HEK293 (cell line): Measurements from ENCODE around the gene RNMT.
"Not testable (repeated sequence)": the region's sequence is repeated elsewhere in the genome, so short reads cannot be mapped to it uniquely, and the experiment has no call there.

ENCODE experiments used
- CTCF ChIA-PET: fragments of 350-600 bp; formaldehyde crosslinking; extraction: SDS; loops from one replicate; lab custom pipeline; 2021; ENCODE audit warnings: antibody characterized with exemption; lab: Yijun Ruan, JAX
- POLR2A ChIA-PET: fragments of 300-600 bp; formaldehyde crosslinking; extraction: SDS; loops from one replicate; lab custom pipeline; 2020; ENCODE audit warnings: antibody characterized with exemption, inconsistent platforms; lab: Yijun Ruan, JAX
- H3K27ac ChIP-seq: fragments of 200-500 bp; sonication (Bioruptor generic); 2 replicates; pipeline ENCODE4 v1.5.1; 2014; ENCODE audit warnings: low read depth, low read length, control low read depth, inconsistent platforms; ENCODE audit errors: extremely low read depth
- H3K36me3 ChIP-seq, 2 experiments: fragments of 200-500 bp in 1 of 2; sonication (Bioruptor generic) in 1 of 2; 1 replicate in 1 of 2; 2 replicates in 1 of 2; pipeline ENCODE4 v1.5.1; 2014 to 2017; ENCODE audit warnings: inconsistent platforms in 2 of 2, low read length in 2 of 2; ENCODE audit not compliant: control insufficient read depth in 2 of 2, insufficient read depth in 1 of 2
- H3K4me1 ChIP-seq: fragments of 200-500 bp; sonication (Bioruptor generic); 2 replicates; pipeline ENCODE4 v1.5.1; 2014; ENCODE audit warnings: mild to moderate bottlenecking, low read length, inconsistent platforms; ENCODE audit not compliant: control insufficient read depth, insufficient read depth
- H3K4me3 ChIP-seq: 2 replicates; pipeline ENCODE4 v1.5.1; 2011; ENCODE audit warnings: low read depth, mild to moderate bottlenecking, control low read depth, low read length, moderate library complexity
- H3K9me3 ChIP-seq: fragments of 200-500 bp; sonication (Bioruptor generic); 2 replicates; pipeline ENCODE4 v1.5.1; 2014; ENCODE audit warnings: low read depth, low read length, inconsistent platforms; ENCODE audit not compliant: control insufficient read depth, insufficient read depth
- MYNN ChIP-seq: fragments of 450-650 bp; formaldehyde crosslinking; IDR thresholded peaks from 2 replicates; pipeline ENCODE4 v1.5.1; 2016; ENCODE audit warnings: missing biosample characterization, missing genetic modification characterization, borderline replicate concordance
- REPIN1 ChIP-seq: fragments of 450-650 bp; formaldehyde crosslinking; IDR thresholded peaks from 2 replicates; pipeline ENCODE4 v1.5.1; 2017; ENCODE audit warnings: missing biosample characterization, missing genetic modification characterization, low read depth
- ZBTB20 ChIP-seq: fragments of 450-650 bp; formaldehyde crosslinking; IDR thresholded peaks from 2 replicates; pipeline ENCODE4 v1.5.1; 2016; ENCODE audit warnings: missing biosample characterization, missing genetic modification characterization
- ZNF132 ChIP-seq: fragments of 450-650 bp; formaldehyde crosslinking; IDR thresholded peaks from 2 replicates; pipeline ENCODE4 v1.5.1; 2017; ENCODE audit warnings: missing biosample characterization, missing genetic modification characterization, borderline replicate concordance
- ZNF146 ChIP-seq: fragments of 450-650 bp; formaldehyde crosslinking; IDR thresholded peaks from 2 replicates; pipeline ENCODE4 v1.5.1; 2016; ENCODE audit warnings: missing biosample characterization, missing genetic modification characterization
- ZNF184 ChIP-seq: fragments of 450-650 bp; IDR thresholded peaks from 2 replicates; pipeline ENCODE4 v1.5.1; 2018; ENCODE audit warnings: missing biosample characterization, mild to moderate bottlenecking, missing genetic modification characterization
- ZNF211 ChIP-seq: fragments of 450-650 bp; formaldehyde crosslinking; IDR thresholded peaks from 2 replicates; pipeline ENCODE4 v1.5.1; 2016; ENCODE audit warnings: low read depth, missing biosample characterization, missing genetic modification characterization
- ZNF549 ChIP-seq: fragments of 450-650 bp; IDR thresholded peaks from 2 replicates; pipeline ENCODE4 v1.5.1; 2018; ENCODE audit warnings: missing biosample characterization, missing genetic modification characterization, mild to moderate bottlenecking, inconsistent platforms, moderate library complexity
- ZNF600 ChIP-seq: fragments of 450-650 bp; formaldehyde crosslinking; IDR thresholded peaks from 2 replicates; pipeline ENCODE4 v1.5.1; 2016; ENCODE audit warnings: missing biosample characterization, missing genetic modification characterization
- ZNF654 ChIP-seq: fragments of 450-650 bp; formaldehyde crosslinking; IDR thresholded peaks from 2 replicates; pipeline ENCODE4 v1.5.1; 2016; ENCODE audit warnings: low read depth, missing biosample characterization, missing genetic modification characterization
- ZNF707 ChIP-seq: fragments of 450-650 bp; formaldehyde crosslinking; IDR thresholded peaks from 2 replicates; pipeline ENCODE4 v1.5.1; 2016; ENCODE audit warnings: missing biosample characterization, missing genetic modification characterization
- ZNF785 ChIP-seq: fragments of 450-650 bp; formaldehyde crosslinking; IDR thresholded peaks from 2 replicates; pipeline ENCODE4 v1.5.1; 2016; ENCODE audit warnings: missing biosample characterization, missing genetic modification characterization
- TF ChIP-seq, protein P1 (sequence below): fragments of 450-650 bp; formaldehyde crosslinking; IDR thresholded peaks from 2 replicates; pipeline ENCODE4 v1.5.1; 2016; ENCODE audit warnings: missing biosample characterization, missing genetic modification characterization
- TF ChIP-seq, protein P2 (sequence below): fragments of 450-650 bp; formaldehyde crosslinking; IDR thresholded peaks from 2 replicates; pipeline ENCODE4 v1.5.1; 2016; ENCODE audit warnings: missing biosample characterization, missing genetic modification characterization, low read depth
- TF ChIP-seq, protein P3 (sequence below): fragments of 450-650 bp; formaldehyde crosslinking; IDR thresholded peaks from 2 replicates; pipeline ENCODE4 v1.5.1; 2016; ENCODE audit warnings: missing biosample characterization, missing genetic modification characterization

The RNMT gene

DNA sequence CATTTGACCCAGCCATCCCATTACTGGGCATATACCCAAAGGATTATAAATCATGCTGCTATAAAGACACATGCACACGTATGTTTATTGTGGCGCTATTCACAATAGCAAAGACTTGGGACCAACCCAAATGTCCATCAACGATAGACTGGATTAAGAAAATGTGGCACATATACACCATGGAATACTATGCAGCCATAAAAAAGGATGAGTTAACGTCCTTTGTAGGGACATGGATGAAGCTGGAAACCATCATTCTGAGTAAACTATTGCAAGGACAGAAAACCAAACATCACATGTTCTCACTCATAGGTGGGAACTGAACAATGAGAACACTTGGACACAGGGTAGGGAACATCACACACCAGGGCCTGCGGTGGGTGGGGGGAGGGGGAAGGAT lies 31.1 kb upstream of the RNMT start:
- POLR2A ChIA-PET, H3K4me3 ChIP-seq, H3K4me1 ChIP-seq, H3K27ac ChIP-seq, CTCF ChIA-PET, H3K36me3 ChIP-seq, H3K9me3 ChIP-seq: not testable (repeated sequence)
- TF ChIP-seq, protein P1, sequence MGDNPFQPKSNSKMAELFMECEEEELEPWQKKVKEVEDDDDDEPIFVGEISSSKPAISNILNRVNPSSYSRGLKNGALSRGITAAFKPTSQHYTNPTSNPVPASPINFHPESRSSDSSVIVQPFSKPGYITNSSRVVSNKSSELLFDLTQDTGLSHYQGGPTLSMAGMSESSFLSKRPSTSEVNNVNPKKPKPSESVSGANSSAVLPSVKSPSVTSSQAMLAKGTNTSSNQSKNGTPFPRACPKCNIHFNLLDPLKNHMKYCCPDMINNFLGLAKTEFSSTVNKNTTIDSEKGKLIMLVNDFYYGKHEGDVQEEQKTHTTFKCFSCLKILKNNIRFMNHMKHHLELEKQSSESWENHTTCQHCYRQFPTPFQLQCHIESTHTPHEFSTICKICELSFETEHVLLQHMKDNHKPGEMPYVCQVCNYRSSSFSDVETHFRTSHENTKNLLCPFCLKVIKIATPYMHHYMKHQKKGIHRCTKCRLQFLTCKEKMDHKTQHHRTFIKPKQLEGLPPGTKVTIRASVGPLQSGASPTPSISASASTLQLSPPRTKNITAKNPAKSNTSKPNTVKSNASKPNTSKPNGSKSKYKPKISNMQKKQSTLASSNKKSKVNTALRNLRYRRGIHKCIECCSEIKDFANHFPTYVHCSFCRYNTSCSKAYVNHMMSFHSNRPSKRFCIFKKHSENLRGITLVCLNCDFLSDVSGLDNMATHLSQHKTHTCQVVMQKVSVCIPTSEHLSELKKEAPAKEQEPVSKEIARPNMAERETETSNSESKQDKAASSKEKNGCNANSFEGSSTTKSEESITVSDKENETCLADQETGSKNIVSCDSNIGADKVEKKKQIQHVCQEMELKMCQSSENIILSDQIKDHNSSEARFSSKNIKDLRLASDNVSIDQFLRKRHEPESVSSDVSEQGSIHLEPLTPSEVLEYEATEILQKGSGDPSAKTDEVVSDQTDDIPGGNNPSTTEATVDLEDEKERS (tag by site-specific recombination): peak; percentile 55; the same call in 1 of the 2 replicates
- peak; percentile 61 for TF ChIP-seq ZNF146 (tag by site-specific recombination)

DNA sequence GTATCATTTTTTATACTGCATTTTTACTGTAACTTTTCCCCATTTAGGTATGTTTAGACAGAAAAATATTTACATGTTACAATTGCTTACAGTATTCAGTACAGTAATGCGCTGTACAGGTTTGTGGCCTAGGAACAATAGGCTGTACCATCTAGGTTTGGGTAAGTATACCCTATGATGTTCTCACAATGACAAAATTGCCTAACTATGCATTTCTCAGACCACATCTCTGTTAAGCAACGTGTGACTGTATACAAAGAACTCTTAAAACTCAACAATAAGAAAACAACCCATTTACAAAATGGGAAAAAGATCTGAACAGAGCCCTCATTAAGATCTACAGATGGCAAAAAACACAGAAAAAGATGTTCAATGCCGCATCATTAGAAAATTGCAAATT lies 29.5 kb upstream of the RNMT start:
- Histone ChIP-seq H3K4me3 (no peak overlapping the region), H3K27ac (no peak overlapping the region), H3K9me3 (no peaks in the 10 kb centered on the region), H3K36me3 (no peaks in the 10 kb centered on the region; a peak in 1 of 3 replicates), H3K4me1 (no peaks in the 10 kb centered on the region)
- TF ChIP-seq REPIN1 (tag by site-specific recombination): no peak
- TF ChIP-seq, protein P2, sequence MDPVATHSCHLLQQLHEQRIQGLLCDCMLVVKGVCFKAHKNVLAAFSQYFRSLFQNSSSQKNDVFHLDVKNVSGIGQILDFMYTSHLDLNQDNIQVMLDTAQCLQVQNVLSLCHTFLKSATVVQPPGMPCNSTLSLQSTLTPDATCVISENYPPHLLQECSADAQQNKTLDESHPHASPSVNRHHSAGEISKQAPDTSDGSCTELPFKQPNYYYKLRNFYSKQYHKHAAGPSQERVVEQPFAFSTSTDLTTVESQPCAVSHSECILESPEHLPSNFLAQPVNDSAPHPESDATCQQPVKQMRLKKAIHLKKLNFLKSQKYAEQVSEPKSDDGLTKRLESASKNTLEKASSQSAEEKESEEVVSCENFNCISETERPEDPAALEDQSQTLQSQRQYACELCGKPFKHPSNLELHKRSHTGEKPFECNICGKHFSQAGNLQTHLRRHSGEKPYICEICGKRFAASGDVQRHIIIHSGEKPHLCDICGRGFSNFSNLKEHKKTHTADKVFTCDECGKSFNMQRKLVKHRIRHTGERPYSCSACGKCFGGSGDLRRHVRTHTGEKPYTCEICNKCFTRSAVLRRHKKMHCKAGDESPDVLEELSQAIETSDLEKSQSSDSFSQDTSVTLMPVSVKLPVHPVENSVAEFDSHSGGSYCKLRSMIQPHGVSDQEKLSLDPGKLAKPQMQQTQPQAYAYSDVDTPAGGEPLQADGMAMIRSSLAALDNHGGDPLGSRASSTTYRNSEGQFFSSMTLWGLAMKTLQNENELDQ (tag by site-specific recombination): no peak
- TF ChIP-seq ZNF600 (tag by site-specific recombination): no peak
- no peak for TF ChIP-seq ZNF654 (tag by site-specific recombination)
- TF ChIP-seq ZBTB20 (tag by site-specific recombination): no peak
- no peak for TF ChIP-seq MYNN (tag by site-specific recombination)
- TF ChIP-seq, protein P3, sequence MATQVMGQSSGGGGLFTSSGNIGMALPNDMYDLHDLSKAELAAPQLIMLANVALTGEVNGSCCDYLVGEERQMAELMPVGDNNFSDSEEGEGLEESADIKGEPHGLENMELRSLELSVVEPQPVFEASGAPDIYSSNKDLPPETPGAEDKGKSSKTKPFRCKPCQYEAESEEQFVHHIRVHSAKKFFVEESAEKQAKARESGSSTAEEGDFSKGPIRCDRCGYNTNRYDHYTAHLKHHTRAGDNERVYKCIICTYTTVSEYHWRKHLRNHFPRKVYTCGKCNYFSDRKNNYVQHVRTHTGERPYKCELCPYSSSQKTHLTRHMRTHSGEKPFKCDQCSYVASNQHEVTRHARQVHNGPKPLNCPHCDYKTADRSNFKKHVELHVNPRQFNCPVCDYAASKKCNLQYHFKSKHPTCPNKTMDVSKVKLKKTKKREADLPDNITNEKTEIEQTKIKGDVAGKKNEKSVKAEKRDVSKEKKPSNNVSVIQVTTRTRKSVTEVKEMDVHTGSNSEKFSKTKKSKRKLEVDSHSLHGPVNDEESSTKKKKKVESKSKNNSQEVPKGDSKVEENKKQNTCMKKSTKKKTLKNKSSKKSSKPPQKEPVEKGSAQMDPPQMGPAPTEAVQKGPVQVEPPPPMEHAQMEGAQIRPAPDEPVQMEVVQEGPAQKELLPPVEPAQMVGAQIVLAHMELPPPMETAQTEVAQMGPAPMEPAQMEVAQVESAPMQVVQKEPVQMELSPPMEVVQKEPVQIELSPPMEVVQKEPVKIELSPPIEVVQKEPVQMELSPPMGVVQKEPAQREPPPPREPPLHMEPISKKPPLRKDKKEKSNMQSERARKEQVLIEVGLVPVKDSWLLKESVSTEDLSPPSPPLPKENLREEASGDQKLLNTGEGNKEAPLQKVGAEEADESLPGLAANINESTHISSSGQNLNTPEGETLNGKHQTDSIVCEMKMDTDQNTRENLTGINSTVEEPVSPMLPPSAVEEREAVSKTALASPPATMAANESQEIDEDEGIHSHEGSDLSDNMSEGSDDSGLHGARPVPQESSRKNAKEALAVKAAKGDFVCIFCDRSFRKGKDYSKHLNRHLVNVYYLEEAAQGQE (tag by site-specific recombination): no peak
- POLR2A ChIA-PET: interaction anchor here (1.2 kb wide), 1 partner anchor 30 kb away, joined by 3 read pairs; no protein-coding TSS in a partner anchor
- CTCF ChIA-PET: no interaction called here

DNA sequence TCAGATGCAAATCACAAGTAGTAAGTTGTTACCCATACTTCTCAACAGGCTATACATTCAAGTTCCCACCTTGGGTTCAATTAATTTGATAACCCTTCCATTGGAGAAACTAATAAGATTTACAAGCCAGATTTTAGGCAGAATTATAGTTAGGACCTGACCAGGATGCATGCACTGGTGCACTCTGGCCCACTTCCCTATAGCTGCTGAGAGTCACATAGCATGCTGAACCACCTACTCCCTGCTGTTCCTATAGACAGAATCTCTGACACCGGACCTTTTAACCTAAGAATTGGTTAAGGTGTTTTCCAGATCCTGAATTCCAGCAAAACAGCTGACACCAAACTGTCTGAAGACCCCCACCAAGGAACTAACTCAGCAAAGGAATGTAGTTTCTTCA lies 26.3 kb upstream of the RNMT start:
- Histone ChIP-seq H3K9me3 (no peaks in the 10 kb centered on the region), H3K27ac (no peak overlapping the region)
- POLR2A ChIA-PET: no interaction called here
- TF ChIP-seq ZNF211 (no peak), ZNF132 (tag by site-specific recombination) (no peak), ZNF184 (tag by site-specific recombination) (no peak), ZNF707 (tag by site-specific recombination) (no peak), ZNF785 (tag by site-specific recombination) (no peak), ZNF549 (no peak)
- TF ChIP-seq, all 188 proteins: peak for 0
- Histone ChIP-seq H3K4me3 (no peak overlapping the region), H3K36me3 (no peaks in the 10 kb centered on the region; a peak in 1 of 3 replicates), H3K4me1 (no peaks in the 10 kb centered on the region)
- CTCF ChIA-PET: no interaction called here
